H1 (cell line): Measurements from ENCODE around the gene C9orf50. TPM values are rescaled to one million over a fixed set of nuclear protein-coding genes. Genes with fewer than 3 reads are reported as not detected.

Experiments used
- CTCF ChIA-PET: fragments of 300-600 bp; sonication (Branson Sonifier 250); formaldehyde crosslinking; loops from one replicate; lab custom pipeline; 2021; ENCODE audit not compliant: partially characterized antibody; lab: Charles Lee
- POLR2A ChIA-PET: fragments of 300-600 bp; sonication (Branson Sonifier 250); formaldehyde crosslinking; loops from one replicate; lab custom pipeline; 2021; ENCODE audit warnings: inconsistent platforms; ENCODE audit not compliant: partially characterized antibody; lab: Charles Lee
- DNase-seq, 2 experiments: peaks; one replicate each; pipeline versions ENCODE4 v3.0.0 to v3.0.0-alpha.2; 2010 to 2022; ENCODE audit warnings: low spot score in 2 of 2, low read depth in 1 of 2, mixed read lengths in 1 of 2
- FAIRE-seq: peaks from 2 replicates; lab custom pipeline; 2011; peaks lifted over from hg19 to GRCh38; lab: Jason Lieb, UNC
- H2AFZ ChIP-seq: 2 replicates; pipeline ENCODE4 v1.8.1; 2012; ENCODE audit warnings: low read length, inconsistent platforms
- H2AK5ac ChIP-seq: 2 replicates; pipeline ENCODE4 v1.6.1; 2013; ENCODE audit warnings: low read depth, low read length
- H2BK120ac ChIP-seq: replicated peaks from 2 replicates; pipeline ENCODE3; 2013; ENCODE audit warnings: low read depth, low read length, inconsistent platforms
- H2BK12ac ChIP-seq: 2 replicates; pipeline ENCODE4 v1.6.1; 2013; ENCODE audit warnings: low read depth, low read length
- H2BK15ac ChIP-seq: 2 replicates; pipeline ENCODE4 v1.6.1; 2013; ENCODE audit warnings: low read length
- H2BK20ac ChIP-seq: 2 replicates; pipeline ENCODE4 v1.6.1; 2013; ENCODE audit warnings: low read length
- H2BK5ac ChIP-seq: 2 replicates; pipeline ENCODE4 v1.6.1; 2013; ENCODE audit warnings: low read depth, low read length
- H3K14ac ChIP-seq: 2 replicates; pipeline ENCODE4 v1.6.1; 2013; ENCODE audit warnings: inconsistent platforms; ENCODE audit not compliant: insufficient read length
- H3K18ac ChIP-seq: 2 replicates; pipeline ENCODE4 v1.6.1; 2013; ENCODE audit warnings: low read length; ENCODE audit errors: extremely low read depth
- H3K23ac ChIP-seq: 2 replicates; pipeline ENCODE4 v1.6.1; 2013; ENCODE audit warnings: inconsistent platforms; ENCODE audit not compliant: insufficient read length
- H3K23me2 ChIP-seq: 2 replicates; pipeline ENCODE4 v1.6.1; 2013; ENCODE audit warnings: low read depth, low read length
- H3K27ac ChIP-seq: 2 replicates; pipeline ENCODE4 v1.6.1; 2011; ENCODE audit warnings: low read depth, low read length, inconsistent platforms
- H3K27me3 ChIP-seq, 4 experiments: replicated peaks in 1 of 4; 1 replicate in 1 of 4; 2 replicates in 3 of 4; pipeline versions ENCODE4 v1.6.1 to v1.8.1; 2011 to 2013; ENCODE audit warnings: low read length in 3 of 4, mild to moderate bottlenecking in 3 of 4, inconsistent platforms in 2 of 4, mixed read lengths in 2 of 4, moderate library complexity in 1 of 4; ENCODE audit not compliant: control insufficient read depth in 3 of 4, insufficient read depth in 3 of 4; ENCODE audit errors: extremely low read depth in 1 of 4
- H3K36me3 ChIP-seq, 4 experiments: 2 replicates each; pipeline versions ENCODE4 v1.6.1 to v1.8.1; 2011 to 2013; ENCODE audit warnings: mild to moderate bottlenecking in 4 of 4, low read length in 3 of 4, moderate library complexity in 2 of 4, control low read depth in 1 of 4, inconsistent platforms in 1 of 4; ENCODE audit not compliant: insufficient read depth in 4 of 4, control insufficient read depth in 2 of 4
- H3K4ac ChIP-seq: replicated peaks from 2 replicates; pipeline ENCODE3; 2013; ENCODE audit warnings: low read length, low read depth, mixed read lengths, inconsistent platforms; ENCODE audit not compliant: insufficient read length
- H3K4me1 ChIP-seq, 4 experiments: replicated peaks in 1 of 4; 1 replicate in 1 of 4; 2 replicates in 3 of 4; pipeline versions ENCODE4 v1.6.1 to v1.8.1; 2011 to 2013; ENCODE audit warnings: low read length in 3 of 4, inconsistent platforms in 2 of 4, mixed read lengths in 1 of 4; ENCODE audit not compliant: insufficient read depth in 4 of 4, control insufficient read depth in 3 of 4
- H3K4me2 ChIP-seq, 2 experiments: 2 replicates each; pipeline versions ENCODE4 v1.6.1 to v1.8.1; 2011 to 2013; ENCODE audit warnings: low read depth in 2 of 2, low read length in 2 of 2, control low read depth in 1 of 2, inconsistent platforms in 1 of 2, mild to moderate bottlenecking in 1 of 2; ENCODE audit not compliant: insufficient read depth in 1 of 2
- H3K4me3 ChIP-seq, 4 experiments: fragments of 200-600, 300-600 bp in 1 of 4; sonication (generic), shearing (Covaris generic), sonication (Bioruptor Twin) in 1 of 4; 2 replicates each; pipeline versions ENCODE4 v1.5.1 to v1.8.1; 2011 to 2016; ENCODE audit warnings: low read length in 4 of 4, low read depth in 3 of 4, control low read depth in 2 of 4, inconsistent platforms in 2 of 4, mild to moderate bottlenecking in 2 of 4, mixed read lengths in 1 of 4, moderate library complexity in 1 of 4; ENCODE audit not compliant: insufficient read depth in 2 of 4; ENCODE audit errors: extremely low read depth in 1 of 4
- H3K56ac ChIP-seq: replicated peaks from 2 replicates; pipeline ENCODE3; 2013; ENCODE audit warnings: low read depth, mild to moderate bottlenecking, mixed read lengths, low read length, inconsistent platforms; ENCODE audit not compliant: insufficient read length
- H3K79me1 ChIP-seq: 2 replicates; pipeline ENCODE4 v1.6.1; 2013; ENCODE audit warnings: low read depth, low read length, control low read depth
- H3K79me2 ChIP-seq, 2 experiments: 2 replicates each; pipeline versions ENCODE4 v1.6.1 to v1.8.1; 2012 to 2013; ENCODE audit warnings: low read length in 2 of 2, mild to moderate bottlenecking in 2 of 2, inconsistent platforms in 1 of 2; ENCODE audit not compliant: insufficient read depth in 2 of 2, control insufficient read depth in 1 of 2
- H3K9ac ChIP-seq, 4 experiments: replicated peaks in 1 of 4; 1 replicate in 1 of 4; 2 replicates in 3 of 4; pipeline versions ENCODE4 v1.6.1 to v1.8.1; 2011 to 2013; ENCODE audit warnings: low read depth in 3 of 4, low read length in 3 of 4, control low read depth in 2 of 4, mild to moderate bottlenecking in 2 of 4, moderate library complexity in 2 of 4, inconsistent platforms in 1 of 4; ENCODE audit errors: extremely low read depth in 1 of 4
- H3K9me3 ChIP-seq, 2 experiments: 2 replicates each; pipeline versions ENCODE4 v1.6.1 to v1.8.1; 2012 to 2013; ENCODE audit warnings: mild to moderate bottlenecking in 2 of 2, moderate library complexity in 2 of 2, control low read depth in 1 of 2, inconsistent platforms in 1 of 2, low read depth in 1 of 2, low read length in 1 of 2, mixed read lengths in 1 of 2; ENCODE audit not compliant: insufficient read depth in 2 of 2
- H4K20me1 ChIP-seq, 2 experiments: replicated peaks in 1 of 2; 2 replicates each; pipeline versions ENCODE3 to v1.8.1; 2011 to 2013; ENCODE audit warnings: inconsistent platforms in 2 of 2, low read length in 2 of 2, mild to moderate bottlenecking in 1 of 2; ENCODE audit not compliant: insufficient read depth in 2 of 2, control insufficient read depth in 1 of 2
- H4K5ac ChIP-seq: 2 replicates; pipeline ENCODE4 v1.6.1; 2013; ENCODE audit warnings: low read length, low read depth, mixed read lengths, inconsistent platforms; ENCODE audit not compliant: insufficient read length
- H4K8ac ChIP-seq: 2 replicates; pipeline ENCODE4 v1.8.0; 2013; ENCODE audit warnings: mild to moderate bottlenecking, moderate library complexity, low read length, inconsistent platforms; ENCODE audit not compliant: insufficient read depth; ENCODE audit errors: extremely low read depth
- H4K91ac ChIP-seq: replicated peaks from 2 replicates; pipeline ENCODE3; 2013; ENCODE audit warnings: low read length, mixed read lengths, inconsistent platforms; ENCODE audit not compliant: insufficient read length
- EZH2 ChIP-seq: fragments of 200-600 bp; sonication (generic); IDR thresholded peaks from 2 replicates; pipeline ENCODE4 v1.7.1; 2012; ENCODE audit warnings: low read depth, mild to moderate bottlenecking, moderate library complexity, low read length, inconsistent platforms; ENCODE audit not compliant: severe bottlenecking
- FOSL1 ChIP-seq: IDR thresholded peaks from 2 replicates; pipeline ENCODE4 v1.6.1; 2011; ENCODE audit warnings: mild to moderate bottlenecking, low read depth, low read length, moderate library complexity; ENCODE audit not compliant: insufficient read depth
- MAFK ChIP-seq: IDR thresholded peaks from 2 replicates; pipeline ENCODE4 v1.6.1; 2012; ENCODE audit warnings: low read depth, mild to moderate bottlenecking, improper control_type of control experiment, low read length
- NANOG ChIP-seq: IDR thresholded peaks from 2 replicates; pipeline ENCODE4 v1.6.1; 2011; ENCODE audit warnings: low read length, low read depth, mild to moderate bottlenecking, inconsistent platforms; ENCODE audit not compliant: insufficient read depth, poor library complexity, severe bottlenecking
- NRF1 ChIP-seq: IDR thresholded peaks from 2 replicates; pipeline ENCODE4 v1.6.1; 2011; ENCODE audit warnings: mild to moderate bottlenecking, low read depth, low read length, improper control_type of control experiment
- RNF2 ChIP-seq: fragments of 200-900, 300-1000 bp; sonication (generic); IDR thresholded peaks from 2 replicates; pipeline ENCODE4 v1.7.1; 2016; ENCODE audit warnings: borderline replicate concordance, low read depth, mild to moderate bottlenecking, antibody characterized with exemption, low read length; ENCODE audit not compliant: poor library complexity, severe bottlenecking; ENCODE audit errors: missing control alignments
- SIRT6 ChIP-seq: IDR thresholded peaks from one replicate; pipeline ENCODE4 v1.7.1; 2012; ENCODE audit warnings: low read length, inconsistent platforms
- WGBS, 2 experiments: shearing (Covaris generic) in 1 of 2; methylation state at CpG; one replicate each; pipeline versions ENCODE4 v1.1.6 to v1.1.7; 2013 to 2015; ENCODE audit warnings: low lambda C conversion rate in 2 of 2, mixed read lengths in 2 of 2, inconsistent platforms in 1 of 2, low coverage in 1 of 2, missing lambda C conversion rate in 1 of 2; ENCODE audit not compliant: insufficient replicate concordance in 2 of 2, insufficient coverage in 1 of 2, insufficient read length in 1 of 2; ENCODE audit errors: extremely low coverage in 1 of 2, missing lambda C conversion rate in 1 of 2; 5-methylcytosine and 5-hydroxymethylcytosine counted together
- polyA plus RNA-seq, 7 experiments: library from polyadenylated mRNA; depleted of rRNA in 3 of 7; stranded (reverse) in 5 of 7; unstranded in 2 of 7; fragments of >200 nt in 5 of 7; fragments of 200-250 nt in 2 of 7; gene quantifications; 1 replicate in 5 of 7; 2 replicates in 1 of 7; 4 replicates in 1 of 7; pipeline versions ENCODE4 v1.2.1 to v1.2.3, GENCODE V29; 2011 to 2013; ENCODE audit warnings: missing spikeins in 2 of 7, mixed read lengths in 2 of 7
- total RNA-seq: library from RNA; stranded (reverse); fragmentation: NEBNext Ultra II Directional; extraction: Animal tissue kit (Norgen Biotek cat#: 25700); gene quantifications from 2 replicates; pipeline ENCODE4 v1.2.1, GENCODE V29; 2021
- TF ChIP-seq, protein P1 (sequence below): IDR thresholded peaks from 2 replicates; pipeline ENCODE4 v1.6.1; 2012; ENCODE audit warnings: low read length, inconsistent platforms

Gene C9orf50
- total and polyA plus RNA-seq, 2 of the 8 experiments (the other 6 are each of a cell fraction or from before 2014, with no cell fraction given), result not detected

DNA sequence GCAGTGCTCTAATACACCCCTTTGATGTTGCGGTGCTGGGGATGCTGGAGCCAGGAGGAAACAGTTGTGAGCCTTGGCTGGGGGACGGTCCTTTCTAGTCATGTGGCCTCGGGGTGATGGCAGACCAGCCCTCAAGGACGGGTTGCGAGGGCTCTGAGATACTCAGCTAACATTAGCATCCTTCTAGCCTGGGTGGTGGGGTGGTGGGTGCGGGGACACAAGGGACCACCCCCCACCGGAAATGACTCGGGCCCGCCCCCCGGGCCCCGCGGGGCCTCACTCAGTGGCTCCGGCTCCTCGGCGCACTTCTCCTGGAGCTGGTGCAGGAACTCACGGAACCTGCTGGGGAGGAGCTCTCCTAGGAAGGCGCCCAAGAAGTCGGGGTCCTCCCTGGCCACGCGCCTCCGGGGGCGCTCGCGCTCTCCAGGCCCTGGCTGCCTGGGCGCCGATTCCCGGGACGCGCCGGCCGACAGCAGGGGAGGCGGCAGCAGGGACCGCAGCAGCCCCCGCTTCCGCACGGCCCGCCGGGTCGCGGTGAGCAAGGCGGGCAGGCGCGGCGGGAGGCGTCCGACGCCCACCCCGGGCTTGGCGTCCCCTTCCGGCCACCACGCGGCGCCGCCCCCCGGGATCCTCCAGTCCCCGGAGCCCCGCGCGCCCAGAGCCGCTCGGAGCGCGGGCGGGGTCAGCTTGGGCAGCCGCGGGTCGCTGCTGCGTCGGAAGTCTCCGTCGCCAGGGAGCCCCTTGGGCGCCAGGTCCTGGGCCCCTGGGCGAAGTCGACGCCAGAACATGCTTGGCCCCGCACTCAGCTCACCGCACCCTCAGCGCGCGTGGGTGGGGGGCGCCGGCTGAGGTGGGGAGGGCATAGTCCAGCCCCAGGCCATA is 873 bp downstream of the C9orf50 start:
- peak overlapping the region; percentile 16; the same call in 1 of the 2 replicates for H4K8ac ChIP-seq
- H2BK120ac ChIP-seq, result no peak overlapping the region
- no peaks in the 10 kb centered on the region for H3K36me3 ChIP-seq
- DNase-seq, result peak in 1 of 2 experiments; percentile 69
- peak overlapping the region; percentile 72 to 76 for H3K4me2 ChIP-seq
- H2BK20ac ChIP-seq, result no peak overlapping the region
- 4% methylated on average over 65 of the region's 82 CpGs; no CpG with 5 or more reads in 1 of the 2 experiments for WGBS, 2 experiments
- H4K91ac ChIP-seq, result peak overlapping the region; percentile 73
- no peak overlapping the region for H3K14ac ChIP-seq
- H4K5ac ChIP-seq, result no peak overlapping the region
- H3K23ac ChIP-seq, result no peak overlapping the region
- H3K4me1 ChIP-seq, result peaks cover 0 to 4% (median 2%) of the 10 kb centered on the region in 4 experiments; a peak in 5 of 7 replicates
- H2BK5ac ChIP-seq, result no peak overlapping the region; the same call in 1 of the 2 replicates
- peaks cover 12% of the 10 kb centered on the region; the same call in 1 of the 2 replicates for H3K23me2 ChIP-seq
- 0 out of 2 replicates have a peak overlapping the region, but pooled peaks have one; percentile 46 for H2BK15ac ChIP-seq
- no peaks in the 10 kb centered on the region for H3K9me3 ChIP-seq
- CTCF ChIA-PET, result interaction anchor here (0.6 to 8.1 kb wide), 16 partner anchors 7 to 489 kb away, joined by 3 to 104 read pairs (median 6); partner anchors contain the start of gene IER5L
- POLR2A ChIA-PET, result interaction anchor here (0.6 to 1.7 kb wide), 7 partner anchors 10 to 920 kb away, joined by 3 to 5 read pairs (median 3); partner anchors contain the start of gene IER5L
- peak overlapping the region; percentile 42; the same call in 1 of the 2 replicates for H2AFZ ChIP-seq
- peaks cover 1 to 2% of the 10 kb centered on the region in 2 experiments for H4K20me1 ChIP-seq
- no peak overlapping the region for H3K56ac ChIP-seq
- H2AK5ac ChIP-seq, result no peak overlapping the region
- no peak overlapping the region for H3K4ac ChIP-seq
- FAIRE-seq, result no peak
- 0 out of 2 replicates have a peak overlapping the region, but pooled peaks have one; percentile 50 for H2BK12ac ChIP-seq
- no peaks in the 10 kb centered on the region for H3K79me2 ChIP-seq
- H3K4me3 ChIP-seq, result peak overlapping the region; percentile 34 to 63 (median 40)
- H3K79me1 ChIP-seq, result no peaks in the 10 kb centered on the region
- H3K9ac ChIP-seq, result peak overlapping the region in 1 of 4 experiments; percentile 64; a peak in 1 of 7 replicates
- peaks cover 18 to 36% (median 30%) of the 10 kb centered on the region in 4 experiments for H3K27me3 ChIP-seq
- peak overlapping the region; percentile 60 for H3K18ac ChIP-seq
- no peak overlapping the region for H3K27ac ChIP-seq
- TF ChIP-seq MAFK (no peak), FOSL1 (no peak), NRF1 (no peak), SIRT6 (no peak), RNF2 (no peak), NANOG (no peak), EZH2 (peak; percentile 68)
- TF ChIP-seq, protein P1, sequence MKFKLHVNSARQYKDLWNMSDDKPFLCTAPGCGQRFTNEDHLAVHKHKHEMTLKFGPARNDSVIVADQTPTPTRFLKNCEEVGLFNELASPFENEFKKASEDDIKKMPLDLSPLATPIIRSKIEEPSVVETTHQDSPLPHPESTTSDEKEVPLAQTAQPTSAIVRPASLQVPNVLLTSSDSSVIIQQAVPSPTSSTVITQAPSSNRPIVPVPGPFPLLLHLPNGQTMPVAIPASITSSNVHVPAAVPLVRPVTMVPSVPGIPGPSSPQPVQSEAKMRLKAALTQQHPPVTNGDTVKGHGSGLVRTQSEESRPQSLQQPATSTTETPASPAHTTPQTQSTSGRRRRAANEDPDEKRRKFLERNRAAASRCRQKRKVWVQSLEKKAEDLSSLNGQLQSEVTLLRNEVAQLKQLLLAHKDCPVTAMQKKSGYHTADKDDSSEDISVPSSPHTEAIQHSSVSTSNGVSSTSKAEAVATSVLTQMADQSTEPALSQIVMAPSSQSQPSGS, result no peak
